RPMI8226 (cell line): ENCODE measurements around the gene MYH10.

Experiments
- DNase-seq: peaks from one replicate; pipeline ENCODE4 v3.0.0-alpha.2; 2015

The MYH10 gene

GRCh38 chr17:8438441-8438840, 192.1 kb downstream of the MYH10 start:
- no peak for DNase-seq

GRCh38 chr17:8436844-8437171, 193.7 kb downstream of the MYH10 start:
- no peak for DNase-seq

DNA sequence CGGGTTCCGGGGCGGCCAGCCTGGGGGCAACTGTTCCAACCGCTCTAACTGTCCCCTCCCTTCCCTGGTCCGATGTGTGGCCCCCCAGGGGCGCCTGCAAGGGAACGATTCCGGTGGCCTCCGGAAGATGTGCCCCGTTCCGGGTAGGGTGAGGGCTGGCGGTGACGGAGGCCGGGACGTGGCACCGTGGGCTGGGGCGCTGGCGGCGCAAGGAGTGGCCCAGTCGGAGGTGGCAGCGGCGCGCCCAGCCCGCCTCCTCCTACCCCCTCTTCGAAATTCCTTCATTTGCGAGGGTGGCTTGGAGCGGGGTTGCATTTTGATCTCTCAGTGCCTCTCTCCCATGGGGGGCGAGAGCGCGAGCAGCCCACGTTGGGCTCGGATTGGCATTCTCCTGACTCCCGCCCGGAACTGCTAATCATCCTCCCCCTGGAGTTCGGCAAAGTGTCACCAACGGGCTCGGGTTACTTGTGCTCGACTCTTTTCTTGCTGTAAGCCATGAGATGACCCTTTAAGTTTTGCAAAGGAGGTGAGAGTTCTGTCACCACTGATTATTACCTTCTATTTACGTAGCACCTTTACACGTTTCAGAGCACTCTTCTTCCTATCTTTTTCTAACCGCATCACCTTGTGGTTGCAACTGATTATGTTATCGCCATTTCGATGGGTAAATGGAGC, 194.2 kb downstream of the MYH10 start:
- peak; percentile 41 for DNase-seq

DNA sequence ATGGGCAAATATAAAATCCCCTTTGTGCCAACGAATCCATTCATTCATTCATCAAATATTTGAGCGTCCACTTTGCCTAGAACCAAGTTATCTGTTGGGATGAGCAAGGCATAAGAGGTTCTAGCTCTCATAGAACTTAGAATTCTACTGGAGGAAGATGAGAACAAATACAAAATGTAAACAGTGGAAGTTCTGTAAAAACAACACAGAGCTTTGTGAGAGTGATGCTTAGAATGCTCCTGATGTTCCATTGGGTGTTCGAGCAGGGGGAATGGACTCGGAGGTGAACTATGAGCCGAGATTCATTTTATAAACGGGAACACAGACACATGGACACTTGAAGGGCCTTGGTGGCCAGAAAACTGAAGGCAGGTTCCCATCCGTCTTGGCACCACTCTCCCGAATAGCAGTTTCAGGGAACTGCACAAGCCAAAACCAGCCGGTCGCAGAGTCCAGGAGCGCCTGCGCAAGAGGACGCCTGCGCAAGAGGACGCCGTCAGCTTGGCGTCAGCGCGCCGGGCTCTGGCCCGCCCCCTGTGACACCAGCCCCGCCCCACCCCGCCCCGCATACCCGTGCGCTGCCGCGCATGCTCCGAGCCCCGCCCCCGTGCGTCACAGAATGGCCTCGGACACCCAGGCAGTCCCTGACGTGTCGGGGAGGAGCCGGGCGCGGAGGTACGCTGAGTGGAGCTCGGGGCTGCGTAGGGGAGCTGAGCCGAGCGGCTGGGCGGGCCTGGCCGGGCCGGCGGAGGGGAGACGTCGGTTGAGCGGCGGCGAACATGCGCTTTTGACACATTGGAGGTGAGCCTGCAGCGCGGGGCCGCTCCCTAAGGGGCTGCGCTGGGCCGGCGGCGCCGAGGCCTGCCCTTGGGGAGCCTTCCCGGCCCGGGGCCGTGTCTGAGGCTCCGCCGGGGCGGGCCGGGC, 195.0 kb downstream of the MYH10 start, which contains the start of gene NDEL1:
TSS of gene NDEL1 (plus strand) at position 640 of the 924 bp plus-strand sequence. CDS start 8,388 bp downstream, outside the sequence.
- DNase-seq = peak; percentile 96

- DNase-seq = no peak
Measured at GRCh38 chr17:8430966-8431365, 199.6 kb downstream of the MYH10 start.

GRCh38 chr17:8426802-8427201, 203.7 kb downstream of the MYH10 start:
- no peak for DNase-seq

DNA sequence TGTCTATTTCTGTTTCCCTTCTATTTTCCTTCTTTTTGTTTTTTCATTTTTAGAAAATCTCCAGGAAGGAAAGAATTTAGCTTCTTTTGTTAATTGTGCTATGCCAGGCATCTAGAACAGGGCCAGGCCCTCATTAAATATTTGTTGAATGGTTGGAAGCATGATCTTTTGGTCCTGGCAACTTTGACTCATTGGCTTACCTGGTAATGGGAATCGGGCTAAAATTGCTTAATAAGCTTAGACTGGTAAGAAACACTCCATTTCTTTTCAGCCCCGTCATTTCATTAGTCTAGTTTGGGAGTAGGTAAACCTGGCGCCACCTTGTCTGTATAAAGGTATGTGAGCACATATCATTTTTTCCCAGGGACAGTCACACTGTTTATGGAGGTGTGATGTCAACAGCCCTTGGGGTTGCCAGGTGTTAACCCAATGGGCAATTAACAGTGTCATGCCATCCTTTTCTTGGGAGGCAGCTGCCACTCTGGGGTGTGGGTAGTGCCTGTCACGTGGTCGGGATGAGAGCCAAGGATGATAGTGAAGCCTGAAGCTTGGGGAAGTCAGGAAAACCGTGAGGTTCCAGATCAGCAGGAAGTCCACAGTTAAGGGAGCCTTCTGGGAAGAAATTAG, 204.3 kb downstream of the MYH10 start:
- no peak for DNase-seq
